K562 (cell line): Measurements from ENCODE around the gene PRDM11. TPM values are rescaled to one million over a fixed set of nuclear protein-coding genes. Genes with fewer than 3 reads are reported as not detected.

Experiments used
- ATAC-seq: fragments of 200-7000 bp; cut with Tn5 transposase; 3 replicates; pipeline ENCODE4 v1.9.1; 2020; ENCODE audit warnings: moderate library complexity
- BruUV-seq: library from RNA; stranded (reverse); fragments of 400-500 nt; replicated peaks from 2 replicates; lab custom pipeline; 2021; lab: Mats Ljungman, UMichigan
- CTCF ChIA-PET: fragments of 300-600 bp; formaldehyde crosslinking; extraction: SDS; loops from one replicate; lab custom pipeline; 2021; ENCODE audit warnings: low intra/inter-chr PET ratio; lab: Yijun Ruan, JAX
- POLR2A ChIA-PET: fragments of 300-600, 350-650 bp; sonication (Branson Sonifier 250); formaldehyde crosslinking; extraction: SDS; loops from one replicate; lab custom pipeline; 2021; ENCODE audit warnings: antibody characterized with exemption, inconsistent platforms; lab: Yijun Ruan, JAX
- DNase-seq, 4 experiments: peaks; one replicate each; pipeline versions ENCODE4 v3.0.0 to v3.0.0-alpha.2; 2011 to 2018; ENCODE audit warnings: low spot score in 3 of 4, mixed read lengths in 3 of 4; ENCODE audit errors: extremely low read depth in 1 of 4
- FAIRE-seq: peaks from 2 replicates; lab custom pipeline; 2011; peaks lifted over from hg19 to GRCh38; lab: Jason Lieb, UNC
- H2AFZ ChIP-seq: 2 replicates; pipeline ENCODE4 v1.6.0; 2011; ENCODE audit warnings: low read depth, low read length, control low read depth, inconsistent platforms
- H3K27ac ChIP-seq: fragments of 200-600 bp; 3 replicates; pipeline ENCODE4 v1.8.0; 2011; ENCODE audit warnings: low read depth, mild to moderate bottlenecking, control low read depth, inconsistent platforms, low read length, moderate library complexity, mixed read lengths; ENCODE audit errors: extremely low read depth
- H3K27me3 ChIP-seq, 2 experiments: fragments of 300-600 bp in 1 of 2; 2 replicates in 1 of 2; 3 replicates in 1 of 2; pipeline versions ENCODE4 v1.6.0 to v1.8.0; 2011; ENCODE audit warnings: inconsistent platforms in 2 of 2, low read length in 2 of 2, mild to moderate bottlenecking in 1 of 2, mixed read lengths in 1 of 2, moderate library complexity in 1 of 2; ENCODE audit not compliant: control insufficient read depth in 2 of 2, insufficient read depth in 2 of 2
- H3K36me3 ChIP-seq: fragments of 300-600 bp; 3 replicates; pipeline ENCODE4 v1.8.0; 2011; ENCODE audit warnings: mild to moderate bottlenecking, low read length, inconsistent platforms; ENCODE audit not compliant: control insufficient read depth, insufficient read depth
- H3K4me1 ChIP-seq, 2 experiments: fragments of 200-600 bp in 1 of 2; replicated peaks in 1 of 2; 2 replicates in 1 of 2; 3 replicates in 1 of 2; pipeline versions ENCODE4 v1.5.1 to v1.8.0; 2011; ENCODE audit warnings: inconsistent platforms in 2 of 2, low read length in 2 of 2, mild to moderate bottlenecking in 1 of 2, mixed read lengths in 1 of 2, moderate library complexity in 1 of 2; ENCODE audit not compliant: control insufficient read depth in 2 of 2, insufficient read depth in 2 of 2
- H3K4me2 ChIP-seq: 2 replicates; pipeline ENCODE4 v1.6.1; 2011; ENCODE audit warnings: low read length, control low read depth, inconsistent platforms, mixed read lengths; ENCODE audit not compliant: insufficient read depth
- H3K4me3 ChIP-seq: fragments of 200-600 bp; sonication (generic), shearing (Covaris generic); 2 replicates; pipeline ENCODE4 v1.5.1; 2016; ENCODE audit warnings: control low read depth, inconsistent platforms
- H3K79me2 ChIP-seq: fragments of 200-600 bp; 3 replicates; pipeline ENCODE4 v1.8.0; 2011; ENCODE audit warnings: low read length, inconsistent platforms; ENCODE audit not compliant: control insufficient read depth, insufficient read depth
- H3K9ac ChIP-seq, 2 experiments: 2 replicates each; pipeline versions ENCODE4 v1.6.0 to v1.6.1; 2011; ENCODE audit warnings: low read depth in 2 of 2, low read length in 2 of 2, control low read depth in 1 of 2, inconsistent platforms in 1 of 2, mild to moderate bottlenecking in 1 of 2, mixed read lengths in 1 of 2; ENCODE audit not compliant: insufficient read depth in 1 of 2
- H3K9me1 ChIP-seq: one replicate; pipeline ENCODE4 v1.6.0; 2011; ENCODE audit warnings: inconsistent platforms, mild to moderate bottlenecking, low read length, moderate library complexity; ENCODE audit not compliant: control insufficient read depth, insufficient read depth
- H3K9me3 ChIP-seq: replicated peaks from 2 replicates; pipeline ENCODE4 v1.5.1; 2011; ENCODE audit warnings: low read depth, low read length, inconsistent platforms; ENCODE audit not compliant: control insufficient read depth, insufficient read depth
- H4K20me1 ChIP-seq: replicated peaks from 2 replicates; pipeline ENCODE4 v1.6.1; 2011; ENCODE audit warnings: low read length, inconsistent platforms, mixed read lengths; ENCODE audit not compliant: control insufficient read depth, insufficient read depth
- DMBX1 ChIP-seq: fragments of 250-450 bp; sonication (Bioruptor Pico); IDR thresholded peaks from 2 replicates; pipeline ENCODE4 v1.8.0; 2022; ENCODE audit warnings: inconsistent platforms, mild to moderate bottlenecking, moderate library complexity, borderline replicate concordance
- GABPB1 ChIP-seq: sonication (generic); formaldehyde crosslinking; IDR thresholded peaks from 2 replicates; pipeline ENCODE4 v1.8.0; 2022; ENCODE audit warnings: mild to moderate bottlenecking, missing genetic modification reagents
- HDAC2 ChIP-seq: fragments of 450-650 bp; IDR thresholded peaks from 2 replicates; pipeline ENCODE4 v1.6.1; 2016; ENCODE audit warnings: mild to moderate bottlenecking
- HNRNPK ChIP-seq: fragments of 200-400 bp; formaldehyde crosslinking; IDR thresholded peaks from one replicate; pipeline ENCODE4 v1.6.1; 2018; ENCODE audit warnings: mild to moderate bottlenecking, low read depth, low read length; ENCODE audit not compliant: poor library complexity, severe bottlenecking
- HNRNPL ChIP-seq: fragments of 200-400 bp; formaldehyde crosslinking; IDR thresholded peaks from 2 replicates; pipeline ENCODE4 v1.6.1; 2017; ENCODE audit warnings: low read depth, mild to moderate bottlenecking, low read length
- NFIC ChIP-seq: fragments of 450-650 bp; IDR thresholded peaks from 2 replicates; pipeline ENCODE4 v1.6.1; 2017; ENCODE audit warnings: mild to moderate bottlenecking, inconsistent platforms
- NFIX ChIP-seq: fragments of 250-450 bp; sonication (Bioruptor Pico); IDR thresholded peaks from 2 replicates; pipeline ENCODE4 v1.4.0; 2020; ENCODE audit warnings: low read depth, mild to moderate bottlenecking, moderate library complexity
- ZBED1 ChIP-seq: IDR thresholded peaks from 2 replicates; pipeline ENCODE4 v1.6.1; 2014
- WGBS: fragments of 100-300 bp; shearing (Covaris generic); methylation state at CpG from one replicate; pipeline ENCODE4 v1.1.6; 2016; ENCODE audit warnings: low coverage, mixed read lengths; ENCODE audit not compliant: insufficient coverage; ENCODE audit errors: missing lambda C conversion rate; 5-methylcytosine and 5-hydroxymethylcytosine counted together
- in situ Hi-C: fragments of 300-500 bp; cut with MboI; formaldehyde crosslinking; loops from 4 replicates; pipeline ENCODE4 v1.15.0; 2018; ENCODE audit warnings: inconsistent platforms, mixed read lengths
- intact Hi-C: fragments of 100-400 bp; cut with micrococcal nuclease; formaldehyde crosslinking; loops from 2 replicates; pipeline ENCODE4 v1.14.2; 2022
- polyA plus RNA-seq, 8 experiments: library from polyadenylated mRNA; depleted of rRNA in 4 of 8; stranded (reverse) in 5 of 8; unstranded in 3 of 8; fragments of >200 nt; fragmentation: Nextera tagmentation in 2 of 8; fragmentation: Illumina TruSeq in 1 of 8; extraction: Ambion mirVana in 2 of 8; extraction: Trizol in 1 of 8; gene quantifications; 2 replicates each; pipeline versions ENCODE4 v1.2.1 to v1.2.3, GENCODE V29; 2011 to 2014; ENCODE audit warnings: inconsistent platforms in 1 of 8, missing spikeins in 1 of 8
- total RNA-seq, 7 experiments: library from RNA; depleted of rRNA in 6 of 7; stranded (reverse); fragments of >200 nt in 6 of 7; fragmentation: Illumina TruSeq in 2 of 7; extraction: Trizol in 2 of 7; gene quantifications; 2 replicates each; pipeline versions ENCODE4 v1.2.1 to v1.2.3, GENCODE V29; 2011 to 2021; ENCODE audit warnings: low replicate concordance in 1 of 7

Gene PRDM11
- total and polyA plus RNA-seq, 9 of the 15 experiments (the other 6 are each of a cell fraction or from before 2014, with no cell fraction given), result 0.01 to 1.1 (median 0.29) TPM

GRCh38 chr11:45176996-45177395, 30.6 kb downstream of the PRDM11 start (continued):
- TF ChIP-seq NFIX (CRISPR knock-in tag), result peak; percentile 73
- no peak for TF ChIP-seq HNRNPL
- no peak for TF ChIP-seq HDAC2
- no peak for TF ChIP-seq ZBED1
- TF ChIP-seq NFIC, result peak; percentile 92
- TF ChIP-seq DMBX1, result no peak

- FAIRE-seq (no peak), ATAC-seq (no peak), DNase-seq (no peak)
- intact Hi-C loops (no loop called here), in situ Hi-C loops (no loop called here)
- Histone ChIP-seq H3K4me3 (no peak overlapping the region), H3K27ac (no peak overlapping the region), H3K9me3 (no peaks in the 10 kb centered on the region), H3K36me3 (no peaks in the 10 kb centered on the region), H2AFZ (no peak overlapping the region), H3K4me1 (peaks cover 8 to 20% of the 10 kb centered on the region in 2 experiments; a peak in 4 of 5 replicates), H3K4me2 (no peak overlapping the region), H3K79me2 (no peaks in the 10 kb centered on the region), H4K20me1 (no peaks in the 10 kb centered on the region), H3K9me1 (peaks cover 4% of the 10 kb centered on the region), H3K9ac (no peak overlapping the region), H3K27me3 (peaks cover 3 to 24% of the 10 kb centered on the region in 2 experiments; a peak in 3 of 5 replicates)
- no peak for TF ChIP-seq GABPB1 (CRISPR knock-in tag)
- no peak for TF ChIP-seq HNRNPK
- WGBS, result 14% methylated on average over 7 of the region's 7 CpGs
- BruUV-seq, result no TSS peak
- ChIA-PET POLR2A (no interaction called here), CTCF (no interaction called here)
Observed at GRCh38 chr11:45178223-45178622, 31.8 kb downstream of the PRDM11 start.
